Measurements from ENCODE around the gene PPP2R5E.

DNA sequence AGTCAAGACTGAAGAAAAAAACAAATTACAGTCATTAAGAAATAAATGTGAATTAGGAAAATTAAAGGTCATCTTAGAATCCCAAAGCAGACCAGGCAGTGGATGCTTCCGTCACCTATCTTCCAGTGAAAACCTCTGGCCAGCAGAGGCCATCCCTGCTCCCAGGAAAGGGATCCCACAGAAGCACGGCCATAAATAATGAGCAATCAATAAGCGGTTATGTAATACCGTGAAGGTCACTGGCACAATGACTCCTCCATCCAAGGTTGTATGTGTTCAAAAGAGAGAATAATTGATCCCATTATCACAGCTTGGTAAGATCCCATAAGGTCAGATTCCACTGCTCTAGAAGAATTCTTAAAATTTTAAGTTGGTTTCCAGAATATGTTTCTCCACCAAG is 85.7 kb downstream of the PPP2R5E start:
- TF ChIP-seq, protein P1, sequence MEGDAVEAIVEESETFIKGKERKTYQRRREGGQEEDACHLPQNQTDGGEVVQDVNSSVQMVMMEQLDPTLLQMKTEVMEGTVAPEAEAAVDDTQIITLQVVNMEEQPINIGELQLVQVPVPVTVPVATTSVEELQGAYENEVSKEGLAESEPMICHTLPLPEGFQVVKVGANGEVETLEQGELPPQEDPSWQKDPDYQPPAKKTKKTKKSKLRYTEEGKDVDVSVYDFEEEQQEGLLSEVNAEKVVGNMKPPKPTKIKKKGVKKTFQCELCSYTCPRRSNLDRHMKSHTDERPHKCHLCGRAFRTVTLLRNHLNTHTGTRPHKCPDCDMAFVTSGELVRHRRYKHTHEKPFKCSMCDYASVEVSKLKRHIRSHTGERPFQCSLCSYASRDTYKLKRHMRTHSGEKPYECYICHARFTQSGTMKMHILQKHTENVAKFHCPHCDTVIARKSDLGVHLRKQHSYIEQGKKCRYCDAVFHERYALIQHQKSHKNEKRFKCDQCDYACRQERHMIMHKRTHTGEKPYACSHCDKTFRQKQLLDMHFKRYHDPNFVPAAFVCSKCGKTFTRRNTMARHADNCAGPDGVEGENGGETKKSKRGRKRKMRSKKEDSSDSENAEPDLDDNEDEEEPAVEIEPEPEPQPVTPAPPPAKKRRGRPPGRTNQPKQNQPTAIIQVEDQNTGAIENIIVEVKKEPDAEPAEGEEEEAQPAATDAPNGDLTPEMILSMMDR (IDR thresholded peaks at IDR 0.05), result no peak
- TF ChIP-seq POLR2AphosphoS5 (IDR thresholded peaks at IDR 0.05; ENCODE audit: low read depth, low read length) (no peak), SIN3A (IDR thresholded peaks at IDR 0.05; ENCODE audit: borderline replicate concordance, insufficient read depth, low read depth, low read length) (no peak), TCF7L2 (IDR thresholded peaks at IDR 0.05; ENCODE audit: low read depth, low read length) (no peak)
- TF ChIP-seq, protein P2, sequence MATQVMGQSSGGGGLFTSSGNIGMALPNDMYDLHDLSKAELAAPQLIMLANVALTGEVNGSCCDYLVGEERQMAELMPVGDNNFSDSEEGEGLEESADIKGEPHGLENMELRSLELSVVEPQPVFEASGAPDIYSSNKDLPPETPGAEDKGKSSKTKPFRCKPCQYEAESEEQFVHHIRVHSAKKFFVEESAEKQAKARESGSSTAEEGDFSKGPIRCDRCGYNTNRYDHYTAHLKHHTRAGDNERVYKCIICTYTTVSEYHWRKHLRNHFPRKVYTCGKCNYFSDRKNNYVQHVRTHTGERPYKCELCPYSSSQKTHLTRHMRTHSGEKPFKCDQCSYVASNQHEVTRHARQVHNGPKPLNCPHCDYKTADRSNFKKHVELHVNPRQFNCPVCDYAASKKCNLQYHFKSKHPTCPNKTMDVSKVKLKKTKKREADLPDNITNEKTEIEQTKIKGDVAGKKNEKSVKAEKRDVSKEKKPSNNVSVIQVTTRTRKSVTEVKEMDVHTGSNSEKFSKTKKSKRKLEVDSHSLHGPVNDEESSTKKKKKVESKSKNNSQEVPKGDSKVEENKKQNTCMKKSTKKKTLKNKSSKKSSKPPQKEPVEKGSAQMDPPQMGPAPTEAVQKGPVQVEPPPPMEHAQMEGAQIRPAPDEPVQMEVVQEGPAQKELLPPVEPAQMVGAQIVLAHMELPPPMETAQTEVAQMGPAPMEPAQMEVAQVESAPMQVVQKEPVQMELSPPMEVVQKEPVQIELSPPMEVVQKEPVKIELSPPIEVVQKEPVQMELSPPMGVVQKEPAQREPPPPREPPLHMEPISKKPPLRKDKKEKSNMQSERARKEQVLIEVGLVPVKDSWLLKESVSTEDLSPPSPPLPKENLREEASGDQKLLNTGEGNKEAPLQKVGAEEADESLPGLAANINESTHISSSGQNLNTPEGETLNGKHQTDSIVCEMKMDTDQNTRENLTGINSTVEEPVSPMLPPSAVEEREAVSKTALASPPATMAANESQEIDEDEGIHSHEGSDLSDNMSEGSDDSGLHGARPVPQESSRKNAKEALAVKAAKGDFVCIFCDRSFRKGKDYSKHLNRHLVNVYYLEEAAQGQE (IDR thresholded peaks at IDR 0.05; ENCODE audit: insufficient read depth in 1 of 2, low read depth in 2 of 2, low read length in 1 of 2), result no peak
